Stomach (tissue), 4 donors: Measurements from ENCODE around the gene MYO9B.

Experiments
- EP300 ChIP-seq: sonication (generic); formaldehyde crosslinking; IDR thresholded peaks from one replicate; pipeline ENCODE4 v1.6.1; 2017; ENCODE audit warnings: antibody characterized with exemption
- POLR2AphosphoS5 ChIP-seq, 3 donors: sonication (generic); formaldehyde crosslinking; IDR thresholded peaks; one replicate each; pipeline ENCODE4 v1.6.1; 2016; ENCODE audit warnings: antibody characterized with exemption in 3 of 3
- TF ChIP-seq, protein P1 (sequence below), 7 experiments: fragments of 450-650 bp in 4 of 7; fragments of 200-600 bp in 3 of 7; sonication (generic) in 3 of 7; IDR thresholded peaks; one replicate each; pipeline ENCODE4 v1.5.1; 2016 to 2019; ENCODE audit warnings: antibody characterized with exemption in 7 of 7, control low read depth in 2 of 7, mild to moderate bottlenecking in 1 of 7

DNA sequence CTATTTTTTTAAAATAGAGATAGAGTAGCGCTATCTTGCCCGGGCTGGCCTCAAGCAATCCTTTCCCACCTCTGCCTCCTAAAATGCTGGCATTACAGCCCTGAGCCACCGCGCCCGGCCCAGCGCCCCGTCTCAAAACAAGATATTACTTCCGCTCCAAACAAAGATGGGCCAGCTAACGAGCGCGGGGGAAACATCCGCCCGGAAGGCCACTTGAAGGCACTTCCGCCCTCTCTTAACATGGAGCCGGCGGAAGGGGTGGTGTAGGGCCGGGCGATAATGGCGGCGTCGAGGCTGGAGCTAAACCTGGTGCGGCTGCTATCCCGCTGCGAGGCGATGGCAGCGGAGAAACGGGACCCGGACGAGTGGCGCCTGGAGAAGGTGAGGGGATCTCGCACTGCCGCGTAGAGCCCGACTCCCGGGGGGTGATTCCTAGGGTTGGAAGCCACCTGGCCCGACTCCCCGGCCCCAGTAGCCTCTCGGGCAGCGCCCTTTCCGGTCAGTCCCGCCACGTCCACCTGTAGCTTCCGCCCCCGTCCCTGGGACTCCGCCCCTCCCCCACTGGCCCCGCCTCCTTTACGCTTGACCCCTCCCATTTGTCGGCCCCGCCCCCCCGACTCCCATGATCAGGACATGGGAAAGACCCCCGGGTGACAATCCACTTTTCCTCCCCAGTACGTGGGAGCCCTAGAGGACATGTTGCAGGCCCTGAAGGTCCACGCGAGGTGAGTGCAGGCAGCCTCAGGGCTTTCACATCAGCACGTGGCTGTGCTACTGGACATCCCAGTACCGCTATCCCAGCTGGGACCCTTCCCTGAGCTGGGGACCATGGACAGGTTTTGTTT lies 139.8 kb downstream of the MYO9B start, which contains the start of gene USE1:
- TF ChIP-seq POLR2AphosphoS5 (IDR thresholded peaks at IDR 0.05) (peak; percentile 69 to 92 (median 73)), EP300 (no peak)
- TF ChIP-seq, protein P1, sequence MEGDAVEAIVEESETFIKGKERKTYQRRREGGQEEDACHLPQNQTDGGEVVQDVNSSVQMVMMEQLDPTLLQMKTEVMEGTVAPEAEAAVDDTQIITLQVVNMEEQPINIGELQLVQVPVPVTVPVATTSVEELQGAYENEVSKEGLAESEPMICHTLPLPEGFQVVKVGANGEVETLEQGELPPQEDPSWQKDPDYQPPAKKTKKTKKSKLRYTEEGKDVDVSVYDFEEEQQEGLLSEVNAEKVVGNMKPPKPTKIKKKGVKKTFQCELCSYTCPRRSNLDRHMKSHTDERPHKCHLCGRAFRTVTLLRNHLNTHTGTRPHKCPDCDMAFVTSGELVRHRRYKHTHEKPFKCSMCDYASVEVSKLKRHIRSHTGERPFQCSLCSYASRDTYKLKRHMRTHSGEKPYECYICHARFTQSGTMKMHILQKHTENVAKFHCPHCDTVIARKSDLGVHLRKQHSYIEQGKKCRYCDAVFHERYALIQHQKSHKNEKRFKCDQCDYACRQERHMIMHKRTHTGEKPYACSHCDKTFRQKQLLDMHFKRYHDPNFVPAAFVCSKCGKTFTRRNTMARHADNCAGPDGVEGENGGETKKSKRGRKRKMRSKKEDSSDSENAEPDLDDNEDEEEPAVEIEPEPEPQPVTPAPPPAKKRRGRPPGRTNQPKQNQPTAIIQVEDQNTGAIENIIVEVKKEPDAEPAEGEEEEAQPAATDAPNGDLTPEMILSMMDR (IDR thresholded peaks at IDR 0.05) = peak in 1 of 7 experiments; percentile 11
